ENCODE results near the gene SLFNL1. TPM values are rescaled to one million over a fixed set of nuclear protein-coding genes. Genes with fewer than 3 reads are reported as not detected.

SLFNL1 gene
- 0.03 to 0.07 TPM (median 0.06 TPM) in 3 of 5 replicates, not detected in the others for total RNA-seq (2022; extraction: Qiagen RNA extraction; ENCODE audit: low read depth)

DNA sequence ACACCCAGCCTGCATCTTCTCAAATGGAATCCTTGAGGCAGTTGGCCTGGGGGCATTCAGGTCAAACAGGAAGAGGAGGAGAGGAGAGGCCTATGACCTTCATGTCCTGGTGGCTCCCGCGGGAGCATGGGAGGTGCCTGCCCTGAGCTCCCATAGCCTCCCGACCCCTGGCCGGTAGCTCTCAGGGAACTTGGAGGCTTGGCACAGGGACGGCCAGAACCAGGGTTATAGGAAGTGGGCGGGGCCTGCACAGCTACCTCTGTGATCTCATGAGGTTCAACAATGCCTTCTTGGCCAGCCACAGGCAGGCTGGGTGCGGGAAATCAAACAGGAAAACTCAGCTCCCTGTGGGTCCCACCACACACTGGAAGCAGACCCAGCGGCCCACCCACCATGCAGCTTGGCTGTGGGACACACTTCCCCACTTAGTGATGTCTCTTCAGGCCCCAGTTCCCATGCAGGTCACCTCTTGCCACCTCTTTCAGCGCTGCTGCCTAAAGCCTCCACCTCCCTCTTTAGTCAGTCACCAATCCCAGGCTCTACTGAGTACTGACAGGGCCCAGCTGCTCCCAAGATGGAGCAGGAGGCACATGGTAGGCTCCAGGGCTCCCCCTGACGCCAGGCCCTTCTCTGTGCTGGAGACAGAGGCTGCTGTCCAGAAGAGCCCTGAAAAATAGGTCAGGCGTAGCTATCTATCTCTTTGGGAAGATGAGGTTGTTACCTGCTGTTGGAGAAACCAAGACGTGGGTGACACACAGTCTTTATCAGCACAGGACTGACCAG is at the start of gene SLFNL1:
SLFNL1 (minus strand) TSS at position 200 of the 783 bp plus-strand sequence. CDS start 1,065 bp downstream, outside the sequence.

DNA sequence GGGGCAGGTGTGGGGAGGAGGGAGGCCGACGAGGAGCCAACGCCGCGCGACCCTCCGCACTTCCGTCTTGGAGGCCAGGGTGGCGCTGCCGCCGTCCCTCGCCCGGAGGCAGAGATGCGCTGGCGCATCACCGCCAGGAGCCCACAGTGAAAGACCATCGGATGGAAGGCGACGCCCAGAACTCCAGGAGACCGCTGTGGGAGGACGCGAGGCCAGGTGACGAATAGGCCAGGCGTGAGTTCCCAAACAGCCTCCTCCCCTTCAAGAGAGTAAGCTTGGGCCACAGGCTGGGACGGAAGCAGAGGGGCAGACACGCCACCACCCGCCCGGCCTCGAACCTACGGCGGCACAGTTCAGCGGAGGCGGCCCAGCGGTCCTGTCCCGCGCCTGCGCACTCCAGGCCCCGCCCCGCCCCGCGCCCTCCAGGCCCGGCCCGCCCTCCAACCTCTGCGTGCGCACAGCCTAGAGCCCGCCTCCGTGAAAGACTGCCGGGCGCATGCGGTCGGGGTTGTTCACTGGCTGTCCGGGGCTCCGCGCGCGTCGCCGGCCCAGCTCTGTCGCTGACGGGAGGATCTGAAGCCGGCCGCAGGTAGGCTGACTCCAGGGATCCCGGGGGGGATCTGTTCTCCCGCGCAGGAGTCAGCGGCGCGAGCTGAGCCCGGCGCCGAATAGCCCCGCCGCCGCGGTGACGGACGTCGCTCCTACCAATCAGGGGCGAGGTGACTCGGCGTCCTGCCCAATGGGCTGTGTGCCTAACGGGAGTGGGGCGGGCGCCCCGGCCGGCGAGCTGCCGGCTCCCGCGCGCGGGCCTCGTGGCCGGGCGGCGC is 42.1 kb downstream of the SLFNL1 start, which contains the start of gene CTPS1:
CTPS1 (plus strand) TSS at position 456 of the 827 bp plus-strand sequence. CDS start 3,595 bp downstream, outside the sequence.

Other genes with a start within 250 kb of the SLFNL1 start
- 0.17 to 0.25 TPM (median 0.17 TPM) in 5 replicates for gene KCNQ4, start 237.9 kb downstream of the SLFNL1 start, total RNA-seq (2022; extraction: Qiagen RNA extraction; ENCODE audit: low read depth)
- 26.1 to 53.1 TPM (median 44.1 TPM) in 5 replicates for gene CITED4, start 159.4 kb downstream of the SLFNL1 start, total RNA-seq (2022; extraction: Qiagen RNA extraction; ENCODE audit: low read depth)
- 84.9 to 114 TPM (median 93.2 TPM) in 5 replicates for gene CTPS1, start 42.0 kb downstream of the SLFNL1 start, total RNA-seq (2022; extraction: Qiagen RNA extraction; ENCODE audit: low read depth)
- 10.0 to 14.8 TPM (median 12.7 TPM) in 5 replicates for gene SCMH1, start 220.6 kb upstream of the SLFNL1 start, total RNA-seq (2022; extraction: Qiagen RNA extraction; ENCODE audit: low read depth)

Measured in A549 treated with DMSO at 1 μM for 4 hours (cell line).